ENCODE measurements around the gene NPHP4. TPM values are rescaled to one million over a fixed set of nuclear protein-coding genes. Genes with fewer than 3 reads are reported as not detected.

Gene NPHP4
- polyA plus RNA-seq, 1 of the 3 experiments (the other 2 are of a cell fraction), result 7.0 TPM

- Histone ChIP-seq H3K4me3 (ENCODE audit: low read depth in 2 of 2, low read length in 1 of 2) (no peak overlapping the region), H3K79me2 (ENCODE audit: insufficient read depth) (no peaks in the 10 kb centered on the region), H3K27me3 (ENCODE audit: insufficient read depth) (no peaks in the 10 kb centered on the region), H2AFZ (ENCODE audit: low read depth) (no peak overlapping the region), H3F3A (replicated peaks; ENCODE audit: insufficient read depth) (no peaks in the 10 kb centered on the region), H3K4me2 (no peak overlapping the region), H3K9ac (no peak overlapping the region), H3K4me1 (ENCODE audit: control insufficient read depth in 1 of 2, insufficient read depth in 2 of 2, low read depth in 1 of 2, low read length in 1 of 2) (peaks cover 0 to 16% of the 10 kb centered on the region in 2 experiments; a peak in 1 of 4 replicates), H3K36me3 (replicated peaks in 1 of 2; ENCODE audit: control insufficient read depth in 1 of 2, insufficient read depth in 2 of 2, low read length in 1 of 2) (no peaks in the 10 kb centered on the region), H3K27ac (ENCODE audit: low read depth in 2 of 2, low read length in 1 of 2) (no peak overlapping the region), H3K9me3 (no peaks in the 10 kb centered on the region), H4K20me1 (ENCODE audit: insufficient read depth) (no peaks in the 10 kb centered on the region), H3K9me2 (no peaks in the 10 kb centered on the region)
- no peak for TF ChIP-seq SMC3 (IDR thresholded peaks at IDR 0.05; ENCODE audit: low read depth, low read length)
- TF ChIP-seq POLR2AphosphoS5 (IDR thresholded peaks at IDR 0.05; ENCODE audit: low read depth, low read length), result no peak
- no peak for TF ChIP-seq ELF1 (IDR thresholded peaks at IDR 0.05)
- TF ChIP-seq RFX5 (IDR thresholded peaks at IDR 0.05; ENCODE audit: low read length), result no peak
- 88% methylated on average over 13 of the region's 14 CpGs for WGBS (ENCODE audit: low lambda C conversion rate)
- ChIA-PET CTCF (interaction anchor here (0.6 to 8.6 kb wide), 11 partner anchors 9 to 408 kb away, joined by 3 to 55 read pairs (median 4); no protein-coding TSS in a partner anchor), POLR2A (no interaction called here)
- DNase-seq, result no peak
Measured at GRCh38 chr1:5917591-5918274, 74.5 kb downstream of the NPHP4 start.

DNA sequence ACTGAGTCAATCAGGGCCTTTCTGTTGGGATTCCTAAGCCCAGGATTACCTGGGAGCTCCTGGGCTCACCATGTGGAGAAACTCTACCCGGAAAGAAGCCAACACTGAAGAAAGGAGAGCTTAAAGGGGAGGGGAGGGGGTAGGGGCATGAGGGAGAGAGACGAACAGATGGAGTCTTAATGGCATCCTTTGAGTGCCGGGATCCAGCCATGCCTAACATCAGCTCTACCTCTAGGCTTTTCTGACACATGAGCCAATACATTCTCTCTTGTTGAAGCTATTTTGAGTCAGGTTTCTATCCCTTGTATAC is 75.0 kb downstream of the NPHP4 start:
- Histone ChIP-seq H3K4me2 (no peak overlapping the region), H2AFZ (ENCODE audit: low read depth) (no peak overlapping the region), H3K9me2 (no peaks in the 10 kb centered on the region), H3K4me1 (ENCODE audit: control insufficient read depth in 1 of 2, insufficient read depth in 2 of 2, low read depth in 1 of 2, low read length in 1 of 2) (peaks cover 0 to 16% of the 10 kb centered on the region in 2 experiments; a peak in 1 of 4 replicates), H3K9ac (no peak overlapping the region), H3F3A (replicated peaks; ENCODE audit: insufficient read depth) (no peaks in the 10 kb centered on the region), H4K20me1 (ENCODE audit: insufficient read depth) (no peaks in the 10 kb centered on the region), H3K9me3 (no peaks in the 10 kb centered on the region), H3K79me2 (ENCODE audit: insufficient read depth) (no peaks in the 10 kb centered on the region), H3K36me3 (replicated peaks in 1 of 2; ENCODE audit: control insufficient read depth in 1 of 2, insufficient read depth in 2 of 2, low read length in 1 of 2) (no peaks in the 10 kb centered on the region), H3K27ac (ENCODE audit: low read depth in 2 of 2, low read length in 1 of 2) (no peak overlapping the region), H3K27me3 (ENCODE audit: insufficient read depth) (no peaks in the 10 kb centered on the region), H3K4me3 (ENCODE audit: low read depth in 2 of 2, low read length in 1 of 2) (no peak overlapping the region)
- no peak for DNase-seq
- no peak for TF ChIP-seq FOSL2 (IDR thresholded peaks at IDR 0.05; ENCODE audit: borderline replicate concordance, low read depth)
- no peak for TF ChIP-seq MXI1 (IDR thresholded peaks at IDR 0.05; ENCODE audit: low read depth, low read length)
- no peak for TF ChIP-seq POLR2AphosphoS5 (IDR thresholded peaks at IDR 0.05; ENCODE audit: low read depth, low read length)
- TF ChIP-seq FOXM1 (IDR thresholded peaks at IDR 0.05; ENCODE audit: low read depth), result no peak
- no peak for TF ChIP-seq MAX (IDR thresholded peaks at IDR 0.05; ENCODE audit: low read depth)
- no peak for TF ChIP-seq ZBTB33 (IDR thresholded peaks at IDR 0.05; ENCODE audit: borderline replicate concordance, low read depth)
- TF ChIP-seq, protein P1, sequence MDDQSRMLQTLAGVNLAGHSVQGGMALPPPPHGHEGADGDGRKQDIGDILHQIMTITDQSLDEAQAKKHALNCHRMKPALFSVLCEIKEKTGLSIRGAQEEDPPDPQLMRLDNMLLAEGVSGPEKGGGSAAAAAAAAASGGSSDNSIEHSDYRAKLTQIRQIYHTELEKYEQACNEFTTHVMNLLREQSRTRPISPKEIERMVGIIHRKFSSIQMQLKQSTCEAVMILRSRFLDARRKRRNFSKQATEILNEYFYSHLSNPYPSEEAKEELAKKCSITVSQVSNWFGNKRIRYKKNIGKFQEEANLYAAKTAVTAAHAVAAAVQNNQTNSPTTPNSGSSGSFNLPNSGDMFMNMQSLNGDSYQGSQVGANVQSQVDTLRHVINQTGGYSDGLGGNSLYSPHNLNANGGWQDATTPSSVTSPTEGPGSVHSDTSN (IDR thresholded peaks at IDR 0.05), result no peak
- no peak for TF ChIP-seq USF1 (IDR thresholded peaks at IDR 0.05; ENCODE audit: borderline replicate concordance, low read depth)
- no peak for TF ChIP-seq GABPA (IDR thresholded peaks at IDR 0.05; ENCODE audit: low read depth)
- no peak for TF ChIP-seq EP300 (IDR thresholded peaks at IDR 0.05; ENCODE audit: borderline replicate concordance in 1 of 2, low read depth in 1 of 2, low read length in 1 of 2)
- TF ChIP-seq, protein P2, sequence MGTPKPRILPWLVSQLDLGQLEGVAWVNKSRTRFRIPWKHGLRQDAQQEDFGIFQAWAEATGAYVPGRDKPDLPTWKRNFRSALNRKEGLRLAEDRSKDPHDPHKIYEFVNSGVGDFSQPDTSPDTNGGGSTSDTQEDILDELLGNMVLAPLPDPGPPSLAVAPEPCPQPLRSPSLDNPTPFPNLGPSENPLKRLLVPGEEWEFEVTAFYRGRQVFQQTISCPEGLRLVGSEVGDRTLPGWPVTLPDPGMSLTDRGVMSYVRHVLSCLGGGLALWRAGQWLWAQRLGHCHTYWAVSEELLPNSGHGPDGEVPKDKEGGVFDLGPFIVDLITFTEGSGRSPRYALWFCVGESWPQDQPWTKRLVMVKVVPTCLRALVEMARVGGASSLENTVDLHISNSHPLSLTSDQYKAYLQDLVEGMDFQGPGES (IDR thresholded peaks at IDR 0.05; ENCODE audit: low read depth, low read length), result no peak
- CTCF ChIA-PET, result interaction anchor here (0.6 to 8.6 kb wide), 13 partner anchors 9 to 407 kb away, joined by 3 to 55 read pairs (median 3); no protein-coding TSS in a partner anchor
- WGBS (ENCODE audit: low lambda C conversion rate), result 86% methylated on average over 3 of the region's 3 CpGs
- POLR2A ChIA-PET, result no interaction called here
